SU-DHL-6 (cell line): Measurements from ENCODE around the gene HDGF.

ENCODE experiments used
- H2AFZ ChIP-seq: fragments of 200-600 bp; sonication (generic); 2 replicates; pipeline ENCODE4 v1.6.1; 2014; ENCODE audit warnings: low read depth, mild to moderate bottlenecking, moderate library complexity, mixed read lengths, antibody characterized with exemption, low read length; ENCODE audit not compliant: severe bottlenecking
- H3F3A ChIP-seq: fragments of 200-600 bp; shearing (Covaris generic); 2 replicates; pipeline ENCODE4 v1.6.0; 2016; ENCODE audit warnings: antibody characterized with exemption, mild to moderate bottlenecking; ENCODE audit not compliant: insufficient read depth
- H3K27ac ChIP-seq: fragments of 200-600 bp; sonication (generic); 2 replicates; pipeline ENCODE4 v1.5.1; 2016; ENCODE audit warnings: low read depth, mild to moderate bottlenecking, low read length, moderate library complexity, mixed read lengths
- H3K27me3 ChIP-seq: fragments of 200-600 bp; sonication (generic), shearing (Covaris generic); 2 replicates; pipeline ENCODE4 v1.6.0; 2014; ENCODE audit warnings: mild to moderate bottlenecking, low read length
- H3K36me3 ChIP-seq: fragments of 200-600 bp; sonication (generic); 2 replicates; pipeline ENCODE4 v1.6.1; 2014; ENCODE audit warnings: mild to moderate bottlenecking, low read length, mixed read lengths
- H3K4me2 ChIP-seq: fragments of 300-600, 200-600 bp; shearing (Covaris generic), sonication (generic); 2 replicates; pipeline ENCODE4 v1.6.0; 2014; ENCODE audit warnings: low read length, low read depth, mild to moderate bottlenecking; ENCODE audit not compliant: poor library complexity, severe bottlenecking
- H3K4me3 ChIP-seq: fragments of 200-600 bp; sonication (generic); 2 replicates; pipeline ENCODE4 v1.5.1; 2014; ENCODE audit warnings: antibody characterized with exemption, low read length, mild to moderate bottlenecking, mixed read lengths; ENCODE audit not compliant: insufficient read depth, poor library complexity, severe bottlenecking
- H3K79me2 ChIP-seq: fragments of 200-600 bp; sonication (generic); 2 replicates; pipeline ENCODE4 v1.6.1; 2014; ENCODE audit warnings: mild to moderate bottlenecking, low read length, moderate library complexity; ENCODE audit not compliant: insufficient read depth
- H3K9ac ChIP-seq: fragments of 200-600 bp; sonication (generic); 2 replicates; pipeline ENCODE4 v1.7.0; 2014; ENCODE audit warnings: mild to moderate bottlenecking, low read length
- H3K9me2 ChIP-seq: fragments of 200-600 bp; sonication (generic); replicated peaks from 2 replicates; pipeline ENCODE4 v1.6.1; 2014; ENCODE audit warnings: low read length; ENCODE audit not compliant: insufficient read depth
- H3K9me3 ChIP-seq: fragments of 200-600 bp; sonication (generic); 2 replicates; pipeline ENCODE4 v1.6.1; 2014; ENCODE audit warnings: low read length, mixed read lengths; ENCODE audit not compliant: insufficient read depth
- H4K20me1 ChIP-seq: fragments of 200-600 bp; sonication (generic); 2 replicates; pipeline ENCODE4 v1.6.1; 2014; ENCODE audit warnings: low read depth, mild to moderate bottlenecking, antibody characterized with exemption, low read length, moderate library complexity, mixed read lengths
- CTCF ChIP-seq: fragments of 200-600 bp; sonication (generic); IDR thresholded peaks from one replicate; pipeline ENCODE4 v1.5.1; 2017; ENCODE audit warnings: antibody characterized with exemption, mild to moderate bottlenecking, low read length, moderate library complexity; ENCODE audit not compliant: insufficient read depth, poor library complexity, severe bottlenecking
- EZH2phosphoT487 ChIP-seq: fragments of 200-600 bp; sonication (generic), shearing (Covaris generic); conservative IDR thresholded peaks from 2 replicates; pipeline ENCODE4 v1.6.1; 2018; ENCODE audit warnings: mild to moderate bottlenecking, antibody characterized with exemption, low read length, moderate library complexity, mixed read lengths

HDGF gene

GRCh38 chr1:156692925-156693847 is 58.3 kb downstream of the HDGF start:
- Histone ChIP-seq H3K4me2 (no peak overlapping the region), H4K20me1 (no peaks in the 10 kb centered on the region), H3K79me2 (no peaks in the 10 kb centered on the region), H2AFZ (no peak overlapping the region), H3K9ac (no peak overlapping the region), H3K27me3 (no peaks in the 10 kb centered on the region), H3F3A (no peaks in the 10 kb centered on the region), H3K9me3 (no peaks in the 10 kb centered on the region), H3K36me3 (no peaks in the 10 kb centered on the region), H3K4me3 (no peak overlapping the region), H3K27ac (no peak overlapping the region), H3K9me2 (no peaks in the 10 kb centered on the region)
- no peak for TF ChIP-seq EZH2phosphoT487
- no peak for TF ChIP-seq CTCF

DNA sequence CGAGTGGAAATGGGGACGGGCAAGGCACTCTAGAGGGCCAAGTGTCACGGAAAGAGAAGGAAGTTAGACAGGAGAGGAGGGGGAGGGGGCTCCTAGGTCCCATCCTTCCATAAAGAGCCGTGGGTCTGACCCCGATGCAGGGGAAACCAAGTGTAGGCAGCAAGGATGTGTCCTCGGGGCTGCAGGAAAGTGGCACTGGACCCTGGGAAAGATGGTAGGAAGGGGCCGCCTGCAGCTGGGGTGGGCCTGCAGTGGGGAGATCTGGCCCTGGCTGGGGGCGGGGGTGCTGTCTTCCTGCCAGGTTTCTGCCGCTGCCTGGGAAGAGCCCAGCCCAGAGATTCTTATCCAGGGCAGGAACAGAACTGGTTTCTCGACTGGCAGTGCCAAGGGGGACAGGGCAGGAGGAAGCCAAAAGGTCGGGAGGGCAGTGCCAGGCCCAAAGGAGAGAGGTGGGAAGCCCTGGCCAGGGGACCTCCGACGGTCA is 59.0 kb downstream of the HDGF start:
- Histone ChIP-seq H4K20me1 (no peaks in the 10 kb centered on the region), H3F3A (no peaks in the 10 kb centered on the region), H3K9me3 (no peaks in the 10 kb centered on the region), H3K4me2 (no peak overlapping the region), H3K79me2 (no peaks in the 10 kb centered on the region), H3K9me2 (no peaks in the 10 kb centered on the region), H3K4me3 (no peak overlapping the region), H3K27ac (no peak overlapping the region), H2AFZ (no peak overlapping the region), H3K9ac (no peak overlapping the region), H3K27me3 (no peaks in the 10 kb centered on the region), H3K36me3 (no peaks in the 10 kb centered on the region)
- TF ChIP-seq CTCF: no peak
